GM18951 (cell line): ENCODE results near the gene SLIT1.

Experiments
- POLR2A ChIP-seq: IDR thresholded peaks from 4 replicates; pipeline ENCODE4 v1.6.1; 2011; ENCODE audit warnings: mild to moderate bottlenecking; ENCODE audit not compliant: insufficient read length, insufficient read depth; ENCODE audit errors: extremely low read depth
- in situ Hi-C: fragments of 300-500 bp; cut with MboI; formaldehyde crosslinking; loops from one replicate; pipeline ENCODE4 v1.12.0; 2022; ENCODE audit warnings: low sequenced_read_pairs, mixed read lengths, inconsistent platforms; ENCODE audit not compliant: unreplicated experiment

The SLIT1 gene

GRCh38 chr10:97079448-97079847 lies 106.3 kb downstream of the SLIT1 start:
- TF ChIP-seq POLR2A = no peak
- in situ Hi-C loops = loop anchor here (10.0 kb wide), 1 partner anchor 135 kb away; no protein-coding TSS in a partner anchor

- TF ChIP-seq POLR2A = no peak
- in situ Hi-C loops = loop anchor here (10.0 kb wide), 1 partner anchor 136 kb away; no protein-coding TSS in a partner anchor
Measured at GRCh38 chr10:97078938-97079445, 106.8 kb downstream of the SLIT1 start.

GRCh38 chr10:97078261-97078937 lies 107.4 kb downstream of the SLIT1 start:
- TF ChIP-seq POLR2A = no peak
- in situ Hi-C loops = loop anchor here (10.0 kb wide), 1 partner anchor 136 kb away; no protein-coding TSS in a partner anchor

GRCh38 chr10:97076781-97077180 lies 109.0 kb downstream of the SLIT1 start:
- in situ Hi-C loops = loop anchor here (10.0 kb wide), 1 partner anchor 138 kb away; no protein-coding TSS in a partner anchor
- TF ChIP-seq POLR2A = no peak

GRCh38 chr10:97075961-97076525 lies 109.7 kb downstream of the SLIT1 start:
- in situ Hi-C loops = loop anchor here (10.0 kb wide), 1 partner anchor 139 kb away; no protein-coding TSS in a partner anchor
- no peak for TF ChIP-seq POLR2A

- in situ Hi-C loops = loop anchor here (10.0 kb wide), 1 partner anchor 139 kb away; no protein-coding TSS in a partner anchor
- TF ChIP-seq POLR2A = no peak
Measured at GRCh38 chr10:97075421-97075820, 110.3 kb downstream of the SLIT1 start.

- TF ChIP-seq POLR2A = no peak
- in situ Hi-C loops = loop anchor here (10.0 kb wide), 1 partner anchor 140 kb away; no protein-coding TSS in a partner anchor
Measured at GRCh38 chr10:97074256-97075145, 111.3 kb downstream of the SLIT1 start.

GRCh38 chr10:97072851-97073665 lies 112.7 kb downstream of the SLIT1 start:
- TF ChIP-seq POLR2A = no peak
- in situ Hi-C loops = loop anchor here (10.0 kb wide), 1 partner anchor 142 kb away; no protein-coding TSS in a partner anchor

- no peak for TF ChIP-seq POLR2A
- in situ Hi-C loops = loop anchor here (10.0 kb wide), 1 partner anchor 143 kb away; no protein-coding TSS in a partner anchor
Measured at GRCh38 chr10:97071496-97071895, 114.3 kb downstream of the SLIT1 start.

GRCh38 chr10:97069576-97070362 lies 116.0 kb downstream of the SLIT1 start:
- in situ Hi-C loops = loop anchor here (10.0 kb wide), 1 partner anchor 145 kb away; no protein-coding TSS in a partner anchor
- no peak for TF ChIP-seq POLR2A

- in situ Hi-C loops = no loop called here
- no peak for TF ChIP-seq POLR2A
Measured at GRCh38 chr10:97069026-97069425, 116.7 kb downstream of the SLIT1 start.
